Spleen (tissue), 11 donors: ENCODE measurements around the gene CLCF1. TPM values are rescaled to one million over a fixed set of nuclear protein-coding genes. Genes with fewer than 3 reads are reported as not detected.

Experiments used
- DNase-seq: peaks from one replicate; pipeline ENCODE4 v3.0.0-alpha.2; 2020
- H3K27ac ChIP-seq, 8 donors: fragments of 200-600 bp; sonication (generic) in 7 of 8; 1 replicate in 4 of 8; 2 replicates in 4 of 8; pipeline versions ENCODE4 v1.5.0 to v1.8.0; 2016 to 2021; ENCODE audit warnings: inconsistent platforms in 4 of 8, mild to moderate bottlenecking in 4 of 8, moderate library complexity in 1 of 8
- H3K27me3 ChIP-seq, 7 donors: fragments of 200-600 bp; sonication (generic) in 6 of 7; replicated peaks in 1 of 7; 1 replicate in 4 of 7; 2 replicates in 3 of 7; pipeline versions ENCODE4 v1.5.0 to v1.8.0; 2016 to 2021; ENCODE audit warnings: inconsistent platforms in 3 of 7, mild to moderate bottlenecking in 1 of 7
- H3K36me3 ChIP-seq, 6 donors: fragments of 200-600 bp; sonication (generic) in 5 of 6; 1 replicate in 4 of 6; 2 replicates in 2 of 6; pipeline versions ENCODE4 v1.5.0 to v1.8.0; 2016 to 2021; ENCODE audit warnings: inconsistent platforms in 2 of 6
- H3K4me1 ChIP-seq, 6 donors: fragments of 200-600 bp; sonication (generic) in 5 of 6; 1 replicate in 3 of 6; 2 replicates in 3 of 6; pipeline versions ENCODE4 v1.5.0 to v1.8.0; 2016 to 2021; ENCODE audit warnings: inconsistent platforms in 3 of 6
- H3K4me3 ChIP-seq, 8 donors: fragments of 200-600 bp; sonication (generic) in 7 of 8; 1 replicate in 4 of 8; 2 replicates in 4 of 8; pipeline versions ENCODE4 v1.5.0 to v1.8.0; 2016 to 2021; ENCODE audit warnings: inconsistent platforms in 4 of 8, mild to moderate bottlenecking in 4 of 8, moderate library complexity in 2 of 8
- H3K9me3 ChIP-seq, 8 donors: fragments of 200-600 bp; sonication (generic) in 7 of 8; 1 replicate in 4 of 8; 2 replicates in 4 of 8; pipeline versions ENCODE4 v1.5.0 to v1.8.0; 2016 to 2021; ENCODE audit warnings: inconsistent platforms in 4 of 8
- POLR2A ChIP-seq, 3 donors: fragments of 450-650 bp; IDR thresholded peaks; one replicate each; pipeline ENCODE4 v1.5.1; 2017; ENCODE audit warnings: antibody characterized with exemption in 3 of 3, mild to moderate bottlenecking in 1 of 3
- POLR2AphosphoS5 ChIP-seq, 3 donors: sonication (generic); formaldehyde crosslinking; IDR thresholded peaks; one replicate each; pipeline ENCODE4 v1.5.1; 2017; ENCODE audit warnings: antibody characterized with exemption in 3 of 3
- WGBS, 5 donors: extraction: QIAGEN DNeasy Blood & Tissue Kit in 3 of 5; methylation state at CpG; one replicate each; pipeline versions ENCODE4 v1.1.5 to v1.1.7; 2013 to 2018; 5-methylcytosine and 5-hydroxymethylcytosine counted together
- intact Hi-C: fragments of 100-400 bp; cut with DNase I; formaldehyde crosslinking; loops from one replicate; pipeline ENCODE4 v1.15.0; 2023; ENCODE audit warnings: low total_unique reads
- polyA plus RNA-seq, 3 donors: library from polyadenylated mRNA; stranded (reverse); fragments of 200-250 nt; gene quantifications; one replicate each; pipeline ENCODE4 v1.2.1, GENCODE V29; 2013
- total RNA-seq, 7 donors: library from RNA; depleted of rRNA in 3 of 7; stranded (reverse); fragments of >200 nt in 3 of 7; fragmentation: NEBNext Ultra II Directional in 4 of 7; extraction: Animal tissue kit (Norgen Biotek cat#: 25700) in 4 of 7; gene quantifications; one replicate each; pipeline versions ENCODE4 v1.1.0 to v1.2.1, GENCODE V29; 2016 to 2021
- TF ChIP-seq, protein P1 (sequence below), 11 experiments: fragments of 200-600 bp in 7 of 11; fragments of 450-650 bp in 4 of 11; sonication (generic) in 4 of 11; IDR thresholded peaks in 8 of 11; conservative IDR thresholded peaks in 3 of 11; 1 replicate in 7 of 11; 2 replicates in 4 of 11; pipeline versions ENCODE4 v1.4.0 to v1.8.0; 2016 to 2021; ENCODE audit warnings: antibody characterized with exemption in 11 of 11, inconsistent platforms in 4 of 11, mild to moderate bottlenecking in 1 of 11
- donor health status: healthy with polysubstance abuse.
- donor health status: DM: no; HTN: no; CAD: no; lungs with moderate emphysema.
- donor health status: DM: no; HTN: no; CAD: no.
- donor health status: Bipolar disorder and iron deficiency.
- donor health status: healthy.
- donor health status: DM: no; HTN: no; CAD: no.
- donor health status: DM: yes; HTN: yes; CAD: no.

Gene CLCF1
- total and polyA plus RNA-seq, 10 donors: 4.3 to 13.7 (median 7.4) TPM

GRCh38 chr11:67376873-67377808, 3.7 kb upstream of the CLCF1 start:
- TF ChIP-seq, protein P1, sequence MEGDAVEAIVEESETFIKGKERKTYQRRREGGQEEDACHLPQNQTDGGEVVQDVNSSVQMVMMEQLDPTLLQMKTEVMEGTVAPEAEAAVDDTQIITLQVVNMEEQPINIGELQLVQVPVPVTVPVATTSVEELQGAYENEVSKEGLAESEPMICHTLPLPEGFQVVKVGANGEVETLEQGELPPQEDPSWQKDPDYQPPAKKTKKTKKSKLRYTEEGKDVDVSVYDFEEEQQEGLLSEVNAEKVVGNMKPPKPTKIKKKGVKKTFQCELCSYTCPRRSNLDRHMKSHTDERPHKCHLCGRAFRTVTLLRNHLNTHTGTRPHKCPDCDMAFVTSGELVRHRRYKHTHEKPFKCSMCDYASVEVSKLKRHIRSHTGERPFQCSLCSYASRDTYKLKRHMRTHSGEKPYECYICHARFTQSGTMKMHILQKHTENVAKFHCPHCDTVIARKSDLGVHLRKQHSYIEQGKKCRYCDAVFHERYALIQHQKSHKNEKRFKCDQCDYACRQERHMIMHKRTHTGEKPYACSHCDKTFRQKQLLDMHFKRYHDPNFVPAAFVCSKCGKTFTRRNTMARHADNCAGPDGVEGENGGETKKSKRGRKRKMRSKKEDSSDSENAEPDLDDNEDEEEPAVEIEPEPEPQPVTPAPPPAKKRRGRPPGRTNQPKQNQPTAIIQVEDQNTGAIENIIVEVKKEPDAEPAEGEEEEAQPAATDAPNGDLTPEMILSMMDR (IDR thresholded peaks at IDR 0.05 in 8 of 11, conservative IDR thresholded peaks at IDR 0.05 in 3 of 11): no peak
- no peak for TF ChIP-seq POLR2AphosphoS5 (IDR thresholded peaks at IDR 0.05)
- no peak for TF ChIP-seq POLR2A (IDR thresholded peaks at IDR 0.05)
- peaks cover 14 to 68% (median 40%) of the 10 kb centered on the region in 6 donors for H3K4me1 ChIP-seq
- H3K27ac ChIP-seq: no peak overlapping the region
- no peak for DNase-seq
- WGBS, 5 donors: 83 to 91% (median 88%) methylated on average over 5 to 6 of the region's 6 CpGs
- H3K36me3 ChIP-seq: no peaks in the 10 kb centered on the region
- H3K9me3 ChIP-seq: no peaks in the 10 kb centered on the region
- intact Hi-C loops: no loop called here
- no peak overlapping the region for H3K4me3 ChIP-seq
- H3K27me3 ChIP-seq: peaks cover 0 to 17% (median 0%) of the 10 kb centered on the region in 7 donors

DNA sequence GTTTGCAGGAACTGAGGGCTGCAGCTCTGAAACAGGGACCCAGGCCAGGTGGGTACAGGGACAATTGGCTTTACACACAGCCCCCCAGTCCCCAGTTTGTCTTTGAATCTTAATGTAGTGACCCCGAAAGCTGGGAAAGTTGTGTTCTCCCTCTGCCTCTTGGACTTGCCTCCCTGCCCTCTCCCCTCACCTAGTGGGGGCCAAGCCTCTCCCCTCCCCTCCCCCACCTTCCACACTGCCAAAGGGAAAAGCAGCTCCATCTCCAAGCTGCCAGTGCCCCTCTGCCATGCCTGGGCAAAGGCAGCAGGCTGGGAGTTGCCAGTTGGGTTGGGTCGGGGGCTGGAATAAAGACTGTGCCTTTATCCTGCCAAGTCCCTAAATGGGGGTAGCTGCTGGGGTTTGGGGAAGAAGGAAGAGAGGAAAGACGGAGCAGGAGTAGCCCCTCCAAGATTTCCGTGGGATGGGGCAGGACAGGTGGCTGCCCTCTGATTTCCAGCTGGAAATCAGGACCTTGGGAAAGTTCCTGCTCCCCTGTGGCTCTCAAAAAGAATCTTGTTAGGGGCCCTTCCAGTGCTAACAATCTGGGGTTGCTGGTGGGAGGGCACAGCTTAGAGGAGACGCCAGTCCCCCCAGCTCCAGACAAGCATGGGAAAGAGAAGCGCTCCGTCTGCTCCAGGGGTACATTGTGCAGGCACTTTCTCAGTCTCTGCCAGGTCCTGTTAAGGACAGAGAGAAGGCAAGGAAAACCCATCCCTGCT, 2.8 kb upstream of the CLCF1 start:
- no peak for DNase-seq
- Histone ChIP-seq H3K4me1 (peaks cover 20 to 68% (median 40%) of the 10 kb centered on the region in 6 donors), H3K36me3 (no peaks in the 10 kb centered on the region), H3K9me3 (no peaks in the 10 kb centered on the region), H3K27ac (no peak overlapping the region), H3K4me3 (no peak overlapping the region), H3K27me3 (peaks cover 0 to 18% (median 0%) of the 10 kb centered on the region in 7 donors)
- intact Hi-C loops: no loop called here
- WGBS, 5 donors: 75 to 84% (median 83%) methylated on average over 6 to 7 of the region's 7 CpGs
- TF ChIP-seq POLR2A (IDR thresholded peaks at IDR 0.05): no peak
- no peak for TF ChIP-seq POLR2AphosphoS5 (IDR thresholded peaks at IDR 0.05)
- TF ChIP-seq, protein P1 (IDR thresholded peaks at IDR 0.05 in 8 of 11, conservative IDR thresholded peaks at IDR 0.05 in 3 of 11): no peak

DNA sequence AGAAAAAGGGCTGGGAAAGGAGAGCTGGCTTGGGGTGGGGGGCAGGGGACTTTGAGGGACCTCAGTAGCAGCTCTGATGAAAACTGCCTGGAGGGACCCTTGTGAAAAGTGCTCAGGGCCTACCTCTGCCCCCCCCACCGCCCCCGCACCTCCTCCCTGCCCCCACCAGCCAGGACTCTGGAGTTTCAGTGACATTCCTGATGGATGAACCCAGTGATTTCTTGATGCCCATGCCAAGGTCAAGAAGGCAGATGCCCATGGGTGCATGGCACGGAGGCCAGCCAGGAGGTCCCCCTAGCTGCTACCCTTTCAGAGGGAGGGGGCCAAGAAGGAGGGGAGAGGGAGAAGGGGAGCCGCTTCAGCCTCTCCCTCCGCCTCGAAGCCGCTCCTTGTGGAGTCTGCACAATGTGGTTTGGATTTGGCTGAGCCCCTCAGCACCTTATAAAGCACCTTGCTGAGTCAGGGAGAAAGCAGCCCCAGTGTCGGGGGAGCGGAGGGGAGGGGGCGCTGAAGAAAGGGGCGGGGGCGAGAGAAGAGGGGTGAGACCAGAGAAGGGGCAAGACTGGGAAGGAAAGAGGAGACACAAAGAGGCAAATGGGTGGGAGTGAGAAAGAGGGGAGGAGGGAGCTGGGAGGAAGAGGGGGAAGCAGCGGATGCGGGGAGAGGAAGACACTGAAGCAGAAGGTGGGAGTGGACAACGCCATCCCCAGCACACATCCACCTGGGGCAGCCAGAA, 2.1 kb upstream of the CLCF1 start:
- peaks cover 0 to 18% (median 0%) of the 10 kb centered on the region in 7 donors for H3K27me3 ChIP-seq
- no peak overlapping the region for H3K4me3 ChIP-seq
- WGBS, 5 donors: 53 to 64% (median 55%) methylated on average over 15 of the region's 15 CpGs
- no peak for DNase-seq
- peaks cover 24 to 68% (median 40%) of the 10 kb centered on the region in 6 donors for H3K4me1 ChIP-seq
- intact Hi-C loops: no loop called here
- H3K9me3 ChIP-seq: no peaks in the 10 kb centered on the region
- TF ChIP-seq POLR2A (IDR thresholded peaks at IDR 0.05) (no peak), POLR2AphosphoS5 (IDR thresholded peaks at IDR 0.05) (no peak)
- TF ChIP-seq, protein P1 (IDR thresholded peaks at IDR 0.05 in 8 of 11, conservative IDR thresholded peaks at IDR 0.05 in 3 of 11): no peak
- peak overlapping the region in 1 of 8 donors; percentile 95 for H3K27ac ChIP-seq
- H3K36me3 ChIP-seq: no peaks in the 10 kb centered on the region
